Small intestine (tissue), 4 donors: Measurements from ENCODE around the gene FOLR1. TPM values are rescaled to one million over a fixed set of nuclear protein-coding genes. Genes with fewer than 3 reads are reported as not detected.

ENCODE experiments used
- polyA plus RNA-seq, 4 donors: library from polyadenylated mRNA; stranded (reverse) in 3 of 4; unstranded in 1 of 4; fragments of 200-250 nt in 3 of 4; fragments of 120-200 nt in 1 of 4; gene quantifications; one replicate each; pipeline versions ENCODE4 v1.2.1 to v1.2.3, GENCODE V29; 2013
- donor health status: healthy with polysubstance abuse.
- donor health status: Bipolar disorder and iron deficiency.
- donor health status: healthy.

Gene FOLR1
- polyA plus RNA-seq, 4 donors, result 0.19 to 2.5 TPM; not detected in 2

Other genes with a start within 250 kb of the FOLR1 start
- 1 to 10 TPM; 3.2 to 9.6 (median 7.2) TPM for gene IL18BP, start 193.2 kb upstream of the FOLR1 start, polyA plus RNA-seq
- gene NUMA1, start 111.6 kb upstream of the FOLR1 start, polyA plus RNA-seq, result 100 to 1,000 TPM in 3 of 4 donors, 10 to 100 TPM in 1; 68.1 to 286 (median 119) TPM
- 10 to 100 TPM in 1 of 4 donors, 1 to 10 TPM in 3; 3.8 to 10.7 (median 5.6) TPM for gene LRRC51, start 111.3 kb upstream of the FOLR1 start, polyA plus RNA-seq
- 100 to 1,000 TPM; 118 to 149 (median 125) TPM for gene LAMTOR1, start 88.8 kb upstream of the FOLR1 start, polyA plus RNA-seq
- not detected for gene TOMT, start 86.2 kb upstream of the FOLR1 start, polyA plus RNA-seq
- gene ANAPC15, start 79.4 kb upstream of the FOLR1 start, polyA plus RNA-seq, result 10 to 100 TPM; 35.0 to 83.0 (median 65.7) TPM
- gene FOLR3, start 56.4 kb upstream of the FOLR1 start, polyA plus RNA-seq, result under 1 TPM in 2 of 4 donors, not detected in 2; 0.12 to 0.84 TPM
- 10 to 100 TPM in 2 of 4 donors, 1 to 10 TPM in 1, under 1 TPM in 1; 0.67 to 24.2 (median 8.6) TPM for gene FOLR2, start 24.7 kb downstream of the FOLR1 start, polyA plus RNA-seq
- gene INPPL1, start 32.6 kb downstream of the FOLR1 start, polyA plus RNA-seq, result 10 to 100 TPM; 43.2 to 64.7 (median 60.7) TPM
- gene PHOX2A, start 52.0 kb downstream of the FOLR1 start, polyA plus RNA-seq, result 1 to 10 TPM in 1 of 4 donors, under 1 TPM in 1, not detected in 2; 0.86 to 3.3 TPM
- 10 to 100 TPM in 1 of 4 donors, 1 to 10 TPM in 3; 4.7 to 10.8 (median 6.4) TPM for gene CLPB, start 242.4 kb downstream of the FOLR1 start, polyA plus RNA-seq